Measurements from ENCODE around the gene ELFN2.

GRCh38 chr22:37363261-37363992, 63.9 kb downstream of the ELFN2 start:
- TF ChIP-seq ZBTB49 (tag by site-specific recombination; IDR thresholded peaks at IDR 0.05; ENCODE audit: low read depth) = no peak
- no peak for TF ChIP-seq PBX3 (CRISPR knock-in tag; IDR thresholded peaks at IDR 0.05)
- TF ChIP-seq CTCF (tag by site-specific recombination; IDR thresholded peaks at IDR 0.05) = no peak
- TF ChIP-seq KLF16 (tag by site-specific recombination; IDR thresholded peaks at IDR 0.05) = no peak
- TF ChIP-seq BCL6B (tag by site-specific recombination; IDR thresholded peaks at IDR 0.05) = no peak
- TF ChIP-seq ZBTB44 (tag by site-specific recombination; IDR thresholded peaks at IDR 0.05) = no peak
- TF ChIP-seq ZNF513 (tag by site-specific recombination; IDR thresholded peaks at IDR 0.05) = no peak
- TF ChIP-seq YY1 (tag by site-specific recombination; IDR thresholded peaks at IDR 0.05) = no peak
- TF ChIP-seq INSM2 (tag by site-specific recombination; IDR thresholded peaks at IDR 0.05) = no peak
- TF ChIP-seq ZNF24 (tag by site-specific recombination; IDR thresholded peaks at IDR 0.05) = no peak
- TF ChIP-seq ZNF133 (tag by site-specific recombination; IDR thresholded peaks at IDR 0.05) = no peak
